ENCODE data around the gene SHH. TPM values are rescaled to one million over a fixed set of nuclear protein-coding genes. Genes with fewer than 3 reads are reported as not detected.
A peak's percentile ranks its signal among the peaks of the same experiment; 100 is the strongest.

Gene SHH
- total and polyA plus RNA-seq, 2 of the 13 experiments (the other 11 are each of a cell fraction or from before 2014, with no cell fraction given), result 1.9 to 3.4 TPM

DNA sequence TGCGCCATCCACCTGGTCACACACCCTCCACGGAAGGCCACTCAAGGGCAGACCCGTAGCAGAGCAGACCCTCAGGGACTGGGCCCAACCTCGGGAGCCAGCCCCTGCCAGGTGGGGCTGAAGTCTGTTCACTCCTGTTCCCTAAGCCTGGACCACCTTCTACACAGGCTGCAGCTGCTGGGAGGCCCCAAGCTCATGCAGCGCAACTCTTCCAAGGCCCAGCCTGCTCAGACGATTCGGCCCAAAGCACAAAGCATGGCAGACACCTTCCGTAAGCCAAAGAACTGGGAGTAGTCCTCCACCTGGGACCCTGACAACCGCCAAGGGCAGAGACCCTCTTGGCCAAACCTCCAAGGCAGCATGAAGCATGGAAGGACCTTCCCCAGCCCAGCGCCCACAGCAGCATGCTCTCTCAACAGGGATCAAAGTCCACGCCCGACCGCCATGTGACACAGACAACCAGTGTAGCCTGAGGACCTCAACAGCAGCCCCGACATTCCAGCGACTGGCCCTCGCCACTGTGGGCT, 11.5 kb downstream of the SHH start (continued):
- TF ChIP-seq, protein P1, sequence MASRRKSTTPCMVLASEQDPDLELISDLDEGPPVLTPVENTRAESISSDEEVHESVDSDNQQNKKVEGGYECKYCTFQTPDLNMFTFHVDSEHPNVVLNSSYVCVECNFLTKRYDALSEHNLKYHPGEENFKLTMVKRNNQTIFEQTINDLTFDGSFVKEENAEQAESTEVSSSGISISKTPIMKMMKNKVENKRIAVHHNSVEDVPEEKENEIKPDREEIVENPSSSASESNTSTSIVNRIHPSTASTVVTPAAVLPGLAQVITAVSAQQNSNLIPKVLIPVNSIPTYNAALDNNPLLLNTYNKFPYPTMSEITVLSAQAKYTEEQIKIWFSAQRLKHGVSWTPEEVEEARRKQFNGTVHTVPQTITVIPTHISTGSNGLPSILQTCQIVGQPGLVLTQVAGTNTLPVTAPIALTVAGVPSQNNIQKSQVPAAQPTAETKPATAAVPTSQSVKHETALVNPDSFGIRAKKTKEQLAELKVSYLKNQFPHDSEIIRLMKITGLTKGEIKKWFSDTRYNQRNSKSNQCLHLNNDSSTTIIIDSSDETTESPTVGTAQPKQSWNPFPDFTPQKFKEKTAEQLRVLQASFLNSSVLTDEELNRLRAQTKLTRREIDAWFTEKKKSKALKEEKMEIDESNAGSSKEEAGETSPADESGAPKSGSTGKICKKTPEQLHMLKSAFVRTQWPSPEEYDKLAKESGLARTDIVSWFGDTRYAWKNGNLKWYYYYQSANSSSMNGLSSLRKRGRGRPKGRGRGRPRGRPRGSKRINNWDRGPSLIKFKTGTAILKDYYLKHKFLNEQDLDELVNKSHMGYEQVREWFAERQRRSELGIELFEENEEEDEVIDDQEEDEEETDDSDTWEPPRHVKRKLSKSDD (CRISPR knock-in tag; IDR thresholded peaks at IDR 0.05; ENCODE audit: low read depth), result 0 out of 2 replicates have a peak, but pooled peaks have one; percentile 41
- TF ChIP-seq ZNF331 (CRISPR knock-in tag; IDR thresholded peaks at IDR 0.05) (peak; percentile 40; the same call in 1 of the 2 replicates), AHR (CRISPR knock-in tag; IDR thresholded peaks at IDR 0.05) (0 out of 2 replicates have a peak, but pooled peaks have one; percentile 21), ZNF576 (CRISPR knock-in tag; IDR thresholded peaks at IDR 0.05) (no peak), NFE2 (CRISPR knock-in tag; IDR thresholded peaks at IDR 0.05) (no peak), ARNTL (CRISPR knock-in tag; IDR thresholded peaks at IDR 0.05) (peak; percentile 65; the same call in 1 of the 2 replicates), SOX13 (IDR thresholded peaks at IDR 0.05) (no peak), SOX13 (CRISPR knock-in tag; conservative IDR thresholded peaks at IDR 0.05 in 1 of 2, IDR thresholded peaks at IDR 0.05 in 1 of 2) (peak in 1 of 2 experiments; percentile 22; a peak in 1 of 4 replicates), FUBP1 (CRISPR knock-in tag; IDR thresholded peaks at IDR 0.05; ENCODE audit: borderline replicate concordance) (no peak), HINFP (CRISPR knock-in tag; IDR thresholded peaks at IDR 0.05; ENCODE audit: low read depth) (peak; percentile 46; the same call in 1 of the 2 replicates), ARID5B (CRISPR knock-in tag; IDR thresholded peaks at IDR 0.05) (peak; percentile 73), KAT8 (CRISPR knock-in tag; IDR thresholded peaks at IDR 0.05) (peak; percentile 16; the same call in 1 of the 2 replicates), ZFX (CRISPR knock-in tag; IDR thresholded peaks at IDR 0.05; ENCODE audit: low read depth) (peak; percentile 41; the same call in 1 of the 2 replicates), HNRNPK (IDR thresholded peaks at IDR 0.05; ENCODE audit: low read depth, low read length, poor library complexity, severe bottlenecking) (no peak), ZNF839 (CRISPR knock-in tag; IDR thresholded peaks at IDR 0.05; ENCODE audit: borderline replicate concordance) (no peak), ISL2 (CRISPR knock-in tag; IDR thresholded peaks at IDR 0.05) (no peak), ERF (CRISPR knock-in tag; IDR thresholded peaks at IDR 0.05) (peak; percentile 68; the same call in 1 of the 2 replicates)

Data from HepG2 (cell line).